K562 (cell line): ENCODE results near the gene UBE2V1. TPM values are rescaled to one million over a fixed set of nuclear protein-coding genes. Genes with fewer than 3 reads are reported as not detected.

Experiments used
- ATAC-seq: fragments of 200-7000 bp; cut with Tn5 transposase; 3 replicates; pipeline ENCODE4 v1.9.1; 2020; ENCODE audit warnings: moderate library complexity
- BruUV-seq: library from RNA; stranded (reverse); fragments of 400-500 nt; replicated peaks from 2 replicates; lab custom pipeline; 2021; lab: Mats Ljungman, UMichigan
- CTCF ChIA-PET: fragments of 300-600 bp; formaldehyde crosslinking; extraction: SDS; loops from one replicate; lab custom pipeline; 2021; ENCODE audit warnings: low intra/inter-chr PET ratio; lab: Yijun Ruan, JAX
- POLR2A ChIA-PET: fragments of 300-600, 350-650 bp; sonication (Branson Sonifier 250); formaldehyde crosslinking; extraction: SDS; loops from one replicate; lab custom pipeline; 2021; ENCODE audit warnings: antibody characterized with exemption, inconsistent platforms; lab: Yijun Ruan, JAX
- DNase-seq, 4 experiments: peaks; one replicate each; pipeline versions ENCODE4 v3.0.0 to v3.0.0-alpha.2; 2011 to 2018; ENCODE audit warnings: low spot score in 3 of 4, mixed read lengths in 3 of 4; ENCODE audit errors: extremely low read depth in 1 of 4
- FAIRE-seq: peaks from 2 replicates; lab custom pipeline; 2011; peaks lifted over from hg19 to GRCh38; lab: Jason Lieb, UNC
- H2AFZ ChIP-seq: 2 replicates; pipeline ENCODE4 v1.6.0; 2011; ENCODE audit warnings: low read depth, low read length, control low read depth, inconsistent platforms
- H3K27ac ChIP-seq: fragments of 200-600 bp; 3 replicates; pipeline ENCODE4 v1.8.0; 2011; ENCODE audit warnings: low read depth, mild to moderate bottlenecking, control low read depth, inconsistent platforms, low read length, moderate library complexity, mixed read lengths; ENCODE audit errors: extremely low read depth
- H3K27me3 ChIP-seq, 2 experiments: fragments of 300-600 bp in 1 of 2; 2 replicates in 1 of 2; 3 replicates in 1 of 2; pipeline versions ENCODE4 v1.6.0 to v1.8.0; 2011; ENCODE audit warnings: inconsistent platforms in 2 of 2, low read length in 2 of 2, mild to moderate bottlenecking in 1 of 2, mixed read lengths in 1 of 2, moderate library complexity in 1 of 2; ENCODE audit not compliant: control insufficient read depth in 2 of 2, insufficient read depth in 2 of 2
- H3K36me3 ChIP-seq: fragments of 300-600 bp; 3 replicates; pipeline ENCODE4 v1.8.0; 2011; ENCODE audit warnings: mild to moderate bottlenecking, low read length, inconsistent platforms; ENCODE audit not compliant: control insufficient read depth, insufficient read depth
- H3K4me1 ChIP-seq, 2 experiments: fragments of 200-600 bp in 1 of 2; replicated peaks in 1 of 2; 2 replicates in 1 of 2; 3 replicates in 1 of 2; pipeline versions ENCODE4 v1.5.1 to v1.8.0; 2011; ENCODE audit warnings: inconsistent platforms in 2 of 2, low read length in 2 of 2, mild to moderate bottlenecking in 1 of 2, mixed read lengths in 1 of 2, moderate library complexity in 1 of 2; ENCODE audit not compliant: control insufficient read depth in 2 of 2, insufficient read depth in 2 of 2
- H3K4me2 ChIP-seq: 2 replicates; pipeline ENCODE4 v1.6.1; 2011; ENCODE audit warnings: low read length, control low read depth, inconsistent platforms, mixed read lengths; ENCODE audit not compliant: insufficient read depth
- H3K4me3 ChIP-seq: fragments of 200-600 bp; sonication (generic), shearing (Covaris generic); 2 replicates; pipeline ENCODE4 v1.5.1; 2016; ENCODE audit warnings: control low read depth, inconsistent platforms
- H3K79me2 ChIP-seq: fragments of 200-600 bp; 3 replicates; pipeline ENCODE4 v1.8.0; 2011; ENCODE audit warnings: low read length, inconsistent platforms; ENCODE audit not compliant: control insufficient read depth, insufficient read depth
- H3K9ac ChIP-seq, 2 experiments: 2 replicates each; pipeline versions ENCODE4 v1.6.0 to v1.6.1; 2011; ENCODE audit warnings: low read depth in 2 of 2, low read length in 2 of 2, control low read depth in 1 of 2, inconsistent platforms in 1 of 2, mild to moderate bottlenecking in 1 of 2, mixed read lengths in 1 of 2; ENCODE audit not compliant: insufficient read depth in 1 of 2
- H3K9me1 ChIP-seq: one replicate; pipeline ENCODE4 v1.6.0; 2011; ENCODE audit warnings: inconsistent platforms, mild to moderate bottlenecking, low read length, moderate library complexity; ENCODE audit not compliant: control insufficient read depth, insufficient read depth
- H3K9me3 ChIP-seq: replicated peaks from 2 replicates; pipeline ENCODE4 v1.5.1; 2011; ENCODE audit warnings: low read depth, low read length, inconsistent platforms; ENCODE audit not compliant: control insufficient read depth, insufficient read depth
- H4K20me1 ChIP-seq: replicated peaks from 2 replicates; pipeline ENCODE4 v1.6.1; 2011; ENCODE audit warnings: low read length, inconsistent platforms, mixed read lengths; ENCODE audit not compliant: control insufficient read depth, insufficient read depth
- HDGF ChIP-seq: fragments of 450-650 bp; IDR thresholded peaks from 2 replicates; pipeline ENCODE4 v1.6.1; 2016
- NR2C2 ChIP-seq, 2 experiments: fragments of 200-800 bp in 1 of 2; sonication (Bioruptor generic) in 1 of 2; sonication (generic) in 1 of 2; formaldehyde crosslinking in 1 of 2; IDR thresholded peaks; 2 replicates each; pipeline versions ENCODE4 v1.6.1 to v1.8.0; 2016 to 2022; ENCODE audit warnings: mild to moderate bottlenecking in 1 of 2, missing compliant biosample characterization in 1 of 2, missing genetic modification characterization in 1 of 2, missing genetic modification reagents in 1 of 2
- RFX1 ChIP-seq: fragments of 450-650 bp; IDR thresholded peaks from 2 replicates; pipeline ENCODE4 v1.6.1; 2016; ENCODE audit warnings: mild to moderate bottlenecking, moderate library complexity
- SIN3B ChIP-seq: fragments of 450-650 bp; IDR thresholded peaks from 2 replicates; pipeline ENCODE4 v1.6.1; 2017; ENCODE audit warnings: low read depth, mild to moderate bottlenecking, moderate library complexity
- SIRT6 ChIP-seq: IDR thresholded peaks from one replicate; pipeline ENCODE4 v1.6.1; 2012; ENCODE audit warnings: low read depth, mild to moderate bottlenecking, control low read depth, inconsistent platforms, low read length, moderate library complexity
- SREBF2 ChIP-seq: sonication (generic); formaldehyde crosslinking; IDR thresholded peaks from 2 replicates; pipeline ENCODE4 v1.4.0; 2020; ENCODE audit warnings: mild to moderate bottlenecking, missing genetic modification reagents
- SUPT5H ChIP-seq: fragments of 450-650 bp; IDR thresholded peaks from 2 replicates; pipeline ENCODE4 v1.6.1; 2016
- USF1 ChIP-seq: sonication (generic); formaldehyde crosslinking; IDR thresholded peaks from 2 replicates; pipeline ENCODE4 v1.9.0; 2022; ENCODE audit warnings: mild to moderate bottlenecking, missing genetic modification reagents
- ZNF134 ChIP-seq: fragments of 250-450 bp; sonication (Bioruptor Pico); conservative IDR thresholded peaks from 2 replicates; pipeline ENCODE4 v1.4.0; 2020
- ZNF165 ChIP-seq: fragments of 250-450 bp; sonication (Bioruptor Pico); IDR thresholded peaks from 2 replicates; pipeline ENCODE4 v1.4.0; 2020; ENCODE audit warnings: borderline replicate concordance
- ZNF354B ChIP-seq: fragments of 250-450 bp; sonication (Bioruptor Pico); IDR thresholded peaks from 2 replicates; pipeline ENCODE4 v1.4.0; 2020
- WGBS: fragments of 100-300 bp; shearing (Covaris generic); methylation state at CpG from one replicate; pipeline ENCODE4 v1.1.6; 2016; ENCODE audit warnings: low coverage, mixed read lengths; ENCODE audit not compliant: insufficient coverage; ENCODE audit errors: missing lambda C conversion rate; 5-methylcytosine and 5-hydroxymethylcytosine counted together
- in situ Hi-C: fragments of 300-500 bp; cut with MboI; formaldehyde crosslinking; loops from 4 replicates; pipeline ENCODE4 v1.15.0; 2018; ENCODE audit warnings: inconsistent platforms, mixed read lengths
- intact Hi-C: fragments of 100-400 bp; cut with micrococcal nuclease; formaldehyde crosslinking; loops from 2 replicates; pipeline ENCODE4 v1.14.2; 2022
- polyA plus RNA-seq, 8 experiments: library from polyadenylated mRNA; depleted of rRNA in 4 of 8; stranded (reverse) in 5 of 8; unstranded in 3 of 8; fragments of >200 nt; fragmentation: Nextera tagmentation in 2 of 8; fragmentation: Illumina TruSeq in 1 of 8; extraction: Ambion mirVana in 2 of 8; extraction: Trizol in 1 of 8; gene quantifications; 2 replicates each; pipeline versions ENCODE4 v1.2.1 to v1.2.3, GENCODE V29; 2011 to 2014; ENCODE audit warnings: inconsistent platforms in 1 of 8, missing spikeins in 1 of 8
- total RNA-seq, 7 experiments: library from RNA; depleted of rRNA in 6 of 7; stranded (reverse); fragments of >200 nt in 6 of 7; fragmentation: Illumina TruSeq in 2 of 7; extraction: Trizol in 2 of 7; gene quantifications; 2 replicates each; pipeline versions ENCODE4 v1.2.1 to v1.2.3, GENCODE V29; 2011 to 2021; ENCODE audit warnings: low replicate concordance in 1 of 7
- TF ChIP-seq, protein P1 (sequence below): fragments of 450-650 bp; formaldehyde crosslinking; conservative IDR thresholded peaks from 2 replicates; pipeline ENCODE4 v1.4.0; 2022; ENCODE audit warnings: mild to moderate bottlenecking, missing genetic modification characterization
- TF ChIP-seq, protein P2 (sequence below): fragments of 450-650 bp; IDR thresholded peaks from 2 replicates; pipeline ENCODE4 v1.6.1; 2016; ENCODE audit warnings: borderline replicate concordance
- TF ChIP-seq, protein P3 (sequence below): fragments of 250-450 bp; sonication (Bioruptor Pico); IDR thresholded peaks from 2 replicates; pipeline ENCODE4 v1.9.0; 2021; ENCODE audit warnings: mild to moderate bottlenecking, inconsistent platforms

UBE2V1 gene
- total and polyA plus RNA-seq, 9 of the 15 experiments (the other 6 are each of a cell fraction or from before 2014, with no cell fraction given): 93.0 to 357 (median 119) TPM

- ATAC-seq: no peak
- intact Hi-C loops: loop anchor here (5.0 kb wide), 1 partner anchor 57 kb away; no protein-coding TSS in a partner anchor
- peaks cover 54% of the 10 kb centered on the region for H4K20me1 ChIP-seq
- peak overlapping the region; percentile 92 for H3K27ac ChIP-seq
- peaks cover 18% of the 10 kb centered on the region for H3K9me1 ChIP-seq
- no TSS peak for BruUV-seq
- peak overlapping the region; percentile 100; the same call in 1 of the 2 replicates for H3K4me3 ChIP-seq
- ChIA-PET POLR2A (interaction anchor here (0.7 to 5.5 kb wide), 7 partner anchors 8 to 324 kb away, joined by 3 to 51 read pairs (median 3); partner anchors contain the start of gene PEDS1), CTCF (no interaction called here)
- no peak overlapping the region for H2AFZ ChIP-seq
- peak overlapping the region; percentile 98 for H3K4me2 ChIP-seq
- H3K36me3 ChIP-seq: peaks cover 42% of the 10 kb centered on the region
- peaks cover 92% of the 10 kb centered on the region for H3K79me2 ChIP-seq
- H3K9ac ChIP-seq: peak overlapping the region in 1 of 2 experiments; percentile 85; a peak in 2 of 4 replicates
- peaks cover 24 to 65% of the 10 kb centered on the region in 2 experiments for H3K4me1 ChIP-seq
- WGBS: 57% methylated on average over 4 of the region's 4 CpGs
- DNase-seq: no peak
- in situ Hi-C loops: no loop called here
- H3K27me3 ChIP-seq: no peaks in the 10 kb centered on the region
- no peaks in the 10 kb centered on the region for H3K9me3 ChIP-seq
- no peak for FAIRE-seq
- TF ChIP-seq SREBF2 (CRISPR knock-in tag) (no peak), SIRT6 (no peak), RFX1 (peak; percentile 48; the same call in 1 of the 2 replicates), USF1 (CRISPR knock-in tag) (0 out of 2 replicates have a peak, but pooled peaks have one; percentile 11), SIN3B (no peak), HDGF (0 out of 2 replicates have a peak, but pooled peaks have one; percentile 56), ZNF134 (CRISPR knock-in tag) (no peak), NR2C2 (CRISPR knock-in tag; IDR thresholded peaks at IDR 0.05) (no peak), NR2C2 (tag; IDR thresholded peaks at IDR 0.05) (peak; percentile 37; the same call in 1 of the 2 replicates), SUPT5H (0 out of 2 replicates have a peak, but pooled peaks have one; percentile 27), ZNF165 (no peak), ZNF354B (CRISPR knock-in tag) (no peak)
- TF ChIP-seq, protein P1, sequence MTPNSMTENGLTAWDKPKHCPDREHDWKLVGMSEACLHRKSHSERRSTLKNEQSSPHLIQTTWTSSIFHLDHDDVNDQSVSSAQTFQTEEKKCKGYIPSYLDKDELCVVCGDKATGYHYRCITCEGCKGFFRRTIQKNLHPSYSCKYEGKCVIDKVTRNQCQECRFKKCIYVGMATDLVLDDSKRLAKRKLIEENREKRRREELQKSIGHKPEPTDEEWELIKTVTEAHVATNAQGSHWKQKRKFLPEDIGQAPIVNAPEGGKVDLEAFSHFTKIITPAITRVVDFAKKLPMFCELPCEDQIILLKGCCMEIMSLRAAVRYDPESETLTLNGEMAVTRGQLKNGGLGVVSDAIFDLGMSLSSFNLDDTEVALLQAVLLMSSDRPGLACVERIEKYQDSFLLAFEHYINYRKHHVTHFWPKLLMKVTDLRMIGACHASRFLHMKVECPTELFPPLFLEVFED (CRISPR knock-in tag): 0 out of 2 replicates have a peak, but pooled peaks have one; percentile 39
- TF ChIP-seq, protein P2, sequence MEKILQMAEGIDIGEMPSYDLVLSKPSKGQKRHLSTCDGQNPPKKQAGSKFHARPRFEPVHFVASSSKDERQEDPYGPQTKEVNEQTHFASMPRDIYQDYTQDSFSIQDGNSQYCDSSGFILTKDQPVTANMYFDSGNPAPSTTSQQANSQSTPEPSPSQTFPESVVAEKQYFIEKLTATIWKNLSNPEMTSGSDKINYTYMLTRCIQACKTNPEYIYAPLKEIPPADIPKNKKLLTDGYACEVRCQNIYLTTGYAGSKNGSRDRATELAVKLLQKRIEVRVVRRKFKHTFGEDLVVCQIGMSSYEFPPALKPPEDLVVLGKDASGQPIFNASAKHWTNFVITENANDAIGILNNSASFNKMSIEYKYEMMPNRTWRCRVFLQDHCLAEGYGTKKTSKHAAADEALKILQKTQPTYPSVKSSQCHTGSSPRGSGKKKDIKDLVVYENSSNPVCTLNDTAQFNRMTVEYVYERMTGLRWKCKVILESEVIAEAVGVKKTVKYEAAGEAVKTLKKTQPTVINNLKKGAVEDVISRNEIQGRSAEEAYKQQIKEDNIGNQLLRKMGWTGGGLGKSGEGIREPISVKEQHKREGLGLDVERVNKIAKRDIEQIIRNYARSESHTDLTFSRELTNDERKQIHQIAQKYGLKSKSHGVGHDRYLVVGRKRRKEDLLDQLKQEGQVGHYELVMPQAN: 0 out of 2 replicates have a peak, but pooled peaks have one; percentile 7
- TF ChIP-seq, protein P3, sequence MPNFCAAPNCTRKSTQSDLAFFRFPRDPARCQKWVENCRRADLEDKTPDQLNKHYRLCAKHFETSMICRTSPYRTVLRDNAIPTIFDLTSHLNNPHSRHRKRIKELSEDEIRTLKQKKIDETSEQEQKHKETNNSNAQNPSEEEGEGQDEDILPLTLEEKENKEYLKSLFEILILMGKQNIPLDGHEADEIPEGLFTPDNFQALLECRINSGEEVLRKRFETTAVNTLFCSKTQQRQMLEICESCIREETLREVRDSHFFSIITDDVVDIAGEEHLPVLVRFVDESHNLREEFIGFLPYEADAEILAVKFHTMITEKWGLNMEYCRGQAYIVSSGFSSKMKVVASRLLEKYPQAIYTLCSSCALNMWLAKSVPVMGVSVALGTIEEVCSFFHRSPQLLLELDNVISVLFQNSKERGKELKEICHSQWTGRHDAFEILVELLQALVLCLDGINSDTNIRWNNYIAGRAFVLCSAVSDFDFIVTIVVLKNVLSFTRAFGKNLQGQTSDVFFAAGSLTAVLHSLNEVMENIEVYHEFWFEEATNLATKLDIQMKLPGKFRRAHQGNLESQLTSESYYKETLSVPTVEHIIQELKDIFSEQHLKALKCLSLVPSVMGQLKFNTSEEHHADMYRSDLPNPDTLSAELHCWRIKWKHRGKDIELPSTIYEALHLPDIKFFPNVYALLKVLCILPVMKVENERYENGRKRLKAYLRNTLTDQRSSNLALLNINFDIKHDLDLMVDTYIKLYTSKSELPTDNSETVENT: no peak
These were observed 2.6 kb downstream of the UBE2V1 start for GRCh38 chr20:50110141-50111047.
